ENCODE data around the gene STX4.

The STX4 gene

GRCh38 chr16:31008551-31008950 lies 24.8 kb upstream of the STX4 start:
- TF ChIP-seq CTCF (IDR thresholded peaks at IDR 0.05) = no peak

- no peak for TF ChIP-seq CTCF (IDR thresholded peaks at IDR 0.05)
Measured at GRCh38 chr16:31009120-31009519, 24.2 kb upstream of the STX4 start.

- TF ChIP-seq CTCF (IDR thresholded peaks at IDR 0.05) = no peak
Measured at GRCh38 chr16:31009894-31010584, 23.3 kb upstream of the STX4 start.

- TF ChIP-seq CTCF (IDR thresholded peaks at IDR 0.05) = no peak
Measured at GRCh38 chr16:31010585-31011325, 22.6 kb upstream of the STX4 start, which contains the start of gene STX1B. Gene STX1B (minus strand): TSS chr16:31010638. CDS start chr16:31010396, 242 bp downstream.

GRCh38 chr16:31016018-31016417 lies 17.3 kb upstream of the STX4 start:
- no peak for TF ChIP-seq CTCF (IDR thresholded peaks at IDR 0.05)

- TF ChIP-seq CTCF (IDR thresholded peaks at IDR 0.05) = no peak
Measured at GRCh38 chr16:31020536-31020935, 12.8 kb upstream of the STX4 start.

- no peak for TF ChIP-seq CTCF (IDR thresholded peaks at IDR 0.05)
Measured at GRCh38 chr16:31022544-31023251, 10.7 kb upstream of the STX4 start.
